Natural killer cell (primary cell): ENCODE results near the gene ZNF226. TPM values are rescaled to one million over a fixed set of nuclear protein-coding genes. Genes with fewer than 3 reads are reported as not detected.
"Not testable (repeated sequence)": the region's sequence is repeated elsewhere in the genome, so short reads cannot be mapped to it uniquely, and the experiment has no call there.

Experiments
- ATAC-seq, 3 donors: fragments of 150-1000 bp in 2 of 3; fragments of 200-7000 bp in 1 of 3; cut with Tn5 transposase; 1 replicate in 1 of 3; 2 replicates in 2 of 3; pipeline ENCODE4 v1.10.0; 2021; ENCODE audit warnings: mild to moderate bottlenecking in 2 of 3, moderate library complexity in 2 of 3
- DNase-seq, 2 donors: peaks; one replicate each; pipeline versions ENCODE4 v3.0.0 to v3.0.0-alpha.2; 2013 to 2021; ENCODE audit warnings: mixed read lengths in 1 of 2
- H3K27ac ChIP-seq: one replicate; pipeline ENCODE4 v1.5.1; 2013; ENCODE audit warnings: mild to moderate bottlenecking, low read length
- H3K27me3 ChIP-seq: one replicate; pipeline ENCODE4 v1.6.1; 2013; ENCODE audit warnings: low read length; ENCODE audit not compliant: control insufficient read depth, insufficient read depth
- H3K36me3 ChIP-seq: one replicate; pipeline ENCODE4 v1.6.1; 2013; ENCODE audit warnings: low read length; ENCODE audit not compliant: control insufficient read depth, insufficient read depth
- H3K4me1 ChIP-seq: one replicate; pipeline ENCODE4 v1.6.1; 2013; ENCODE audit warnings: low read length; ENCODE audit not compliant: control insufficient read depth, insufficient read depth
- H3K4me3 ChIP-seq: one replicate; pipeline ENCODE4 v1.5.1; 2013; ENCODE audit warnings: low read length
- H3K9me3 ChIP-seq: one replicate; pipeline ENCODE4 v1.6.1; 2013; ENCODE audit warnings: low read length; ENCODE audit not compliant: control insufficient read depth, insufficient read depth
- H3K27ac Mint-ChIP-seq, 2 donors: one replicate each; pipeline ENCODE4 v1.8.0; 2022; ENCODE audit warnings: mild to moderate bottlenecking in 2 of 2, mixed read lengths in 2 of 2, moderate library complexity in 1 of 2
- H3K27me3 Mint-ChIP-seq, 2 donors: one replicate each; pipeline ENCODE4 v1.8.0; 2022; ENCODE audit warnings: low read depth in 2 of 2, mixed read lengths in 2 of 2
- H3K36me3 Mint-ChIP-seq: one replicate; pipeline ENCODE4 v1.8.0; 2022; ENCODE audit warnings: mixed read lengths
- H3K4me1 Mint-ChIP-seq, 2 donors: one replicate each; pipeline ENCODE4 v1.8.0; 2022; ENCODE audit warnings: mixed read lengths in 2 of 2
- H3K4me3 Mint-ChIP-seq: one replicate; pipeline ENCODE4 v1.8.0; 2022; ENCODE audit warnings: mild to moderate bottlenecking, moderate library complexity, mixed read lengths
- H3K9me3 Mint-ChIP-seq, 2 donors: one replicate each; pipeline ENCODE4 v1.8.0; 2022; ENCODE audit warnings: mixed read lengths in 2 of 2
- CTCF ChIP-seq: fragments of 200-600 bp; IDR thresholded peaks from one replicate; pipeline ENCODE4 v1.8.0; 2022; ENCODE audit warnings: antibody characterized with exemption
- WGBS: methylation state at CpG from one replicate; pipeline ENCODE4 v1.1.7; 2013; ENCODE audit warnings: missing lambda C conversion rate; ENCODE audit not compliant: insufficient coverage; 5-methylcytosine and 5-hydroxymethylcytosine counted together
- intact Hi-C: fragments of 100-400 bp; cut with micrococcal nuclease; formaldehyde crosslinking; loops from one replicate; pipeline ENCODE4 v1.14.2; 2022
- total RNA-seq, 4 donors: library from RNA; stranded (reverse); fragments of 120-200 nt in 1 of 4; gene quantifications; one replicate each; pipeline versions ENCODE4 v1.2.3 to v1.2.4, GENCODE V29; 2013 to 2022

Gene ZNF226
- 10 to 100 TPM; 11.1 to 16.0 (median 15.0) TPM for total RNA-seq
- total RNA-seq (2013), result 36.6 TPM

- DNase-seq, result peak; percentile 45 to 93
- peaks cover 38 to 42% of the 10 kb centered on the region in 2 donors for H3K4me1 Mint-ChIP-seq
- peaks cover 18% of the 10 kb centered on the region for H3K9me3 ChIP-seq
- no peaks in the 10 kb centered on the region for H3K27me3 Mint-ChIP-seq
- peaks cover 13% of the 10 kb centered on the region for H3K4me1 ChIP-seq
- peak within 1 kb of the TSS; percentile 96 to 98 for H3K27ac Mint-ChIP-seq
- under 1% methylated on average over 30 of the region's 32 CpGs for WGBS
- TF ChIP-seq CTCF, result no peak
- H3K27me3 ChIP-seq, result no peaks in the 10 kb centered on the region
- H3K36me3 Mint-ChIP-seq, result peaks cover 33% of the 10 kb centered on the region
- no peaks in the 10 kb centered on the region for H3K9me3 Mint-ChIP-seq
- H3K4me3 ChIP-seq, result peak within 1 kb of the TSS; percentile 71
- H3K27ac ChIP-seq, result peak within 1 kb of the TSS; percentile 77
- peak; percentile 84 to 97 (median 93) for ATAC-seq
- H3K4me3 Mint-ChIP-seq, result peak within 1 kb of the TSS; percentile 98
- intact Hi-C loops, result loop anchor here (2.0 kb wide), 1 partner anchor 42 kb away; no protein-coding TSS in a partner anchor
- peaks cover 28% of the 10 kb centered on the region for H3K36me3 ChIP-seq
Observed at GRCh38 chr19:44164673-44165512, at the start of gene ZNF226. Gene ZNF226, plus strand, starts transcription at chr19:44165100. Its CDS starts 4,981 bp downstream, at chr19:44170081.

GRCh38 chr19:44121162-44121561 is 43.7 kb upstream of the ZNF226 start:
- 98% methylated on average over 4 of the region's 4 CpGs for WGBS
- intact Hi-C loops, H3K27me3 Mint-ChIP-seq, H3K27me3 ChIP-seq, H3K27ac Mint-ChIP-seq, H3K27ac ChIP-seq, DNase-seq, ATAC-seq, H3K9me3 ChIP-seq, H3K4me1 ChIP-seq, H3K4me3 ChIP-seq, H3K4me3 Mint-ChIP-seq: not testable (repeated sequence)
- Mint-ChIP-seq H3K36me3 (peaks cover 62% of the 10 kb centered on the region), H3K9me3 (peaks cover 2 to 17% of the 10 kb centered on the region in 2 donors), H3K4me1 (peaks cover 4 to 18% of the 10 kb centered on the region in 2 donors)
- H3K36me3 ChIP-seq, result peaks cover 53% of the 10 kb centered on the region

GRCh38 chr19:44131955-44132354 is 32.9 kb upstream of the ZNF226 start:
- Mint-ChIP-seq H3K27ac (no peak overlapping the region), H3K27me3 (peaks cover 2 to 8% of the 10 kb centered on the region in 2 donors), H3K9me3 (peaks cover 5 to 11% of the 10 kb centered on the region in 2 donors), H3K4me3 (no peak overlapping the region), H3K4me1 (no peaks in the 10 kb centered on the region), H3K36me3 (peaks cover 23% of the 10 kb centered on the region)
- Histone ChIP-seq H3K9me3 (peaks cover 36% of the 10 kb centered on the region), H3K4me3 (no peak overlapping the region), H3K4me1 (no peaks in the 10 kb centered on the region), H3K27me3 (no peaks in the 10 kb centered on the region), H3K27ac (no peak overlapping the region), H3K36me3 (peaks cover 34% of the 10 kb centered on the region)
- no peak for TF ChIP-seq CTCF
- 96% methylated on average over 3 of the region's 5 CpGs for WGBS
- ATAC-seq (no peak), DNase-seq (no peak)
- intact Hi-C loops, result no loop called here
